CD4-positive, alpha-beta T cell (primary cell): ENCODE measurements around the gene PLEKHO1. TPM values are rescaled to one million over a fixed set of nuclear protein-coding genes. Genes with fewer than 3 reads are reported as not detected.

Experiments used
- total RNA-seq, 174 experiments: library from RNA in 2 of 174; stranded (reverse) in 2 of 174; gene quantifications; one replicate each; pipeline ENCODE4 v1.2.3 and lab custom pipeline; 2021 to 2026

Gene PLEKHO1
- total RNA-seq, 2 experiments from 2014 or later = 97.6 to 110 TPM

Other genes with a start within 250 kb of the PLEKHO1 start
- 1 to 10 TPM; 2.5 to 2.9 TPM for gene SV2A, start 232.1 kb upstream of the PLEKHO1 start, total RNA-seq
- 10 to 100 TPM; 38.0 to 38.6 TPM for gene SF3B4, start 222.1 kb upstream of the PLEKHO1 start, total RNA-seq
- gene MTMR11, start 213.0 kb upstream of the PLEKHO1 start, total RNA-seq = under 1 TPM; 0.49 to 0.70 TPM
- 1 to 10 TPM; 2.0 to 2.9 TPM for gene OTUD7B, start 139.2 kb upstream of the PLEKHO1 start, total RNA-seq
- gene VPS45, start 82.1 kb upstream of the PLEKHO1 start, total RNA-seq = 10 to 100 TPM in 1 of 2 experiments, 1 to 10 TPM in 1; 9.6 to 10.7 TPM
- gene ANP32E, start 86.2 kb downstream of the PLEKHO1 start, total RNA-seq = 10 to 100 TPM; 31.9 to 32.9 TPM
- not detected for gene CA14, start 107.9 kb downstream of the PLEKHO1 start, total RNA-seq
- 100 to 1,000 TPM; 115 to 122 TPM for gene APH1A, start 119.1 kb downstream of the PLEKHO1 start, total RNA-seq
- gene C1orf54, start 122.9 kb downstream of the PLEKHO1 start, total RNA-seq = 1 to 10 TPM; 4.1 to 4.4 TPM
- gene CIART, start 132.6 kb downstream of the PLEKHO1 start, total RNA-seq = 1 to 10 TPM; 4.0 to 4.5 TPM
- 10 to 100 TPM; 48.5 to 52.0 TPM for gene MRPS21, start 143.9 kb downstream of the PLEKHO1 start, total RNA-seq
- 100 to 1,000 TPM; 136 to 153 TPM for gene PRPF3, start 171.6 kb downstream of the PLEKHO1 start, total RNA-seq
- gene RPRD2, start 214.2 kb downstream of the PLEKHO1 start, total RNA-seq = 10 to 100 TPM; 27.1 to 27.9 TPM